HCT116 (cell line): ENCODE data around the gene FGFR4. TPM values are rescaled to one million over a fixed set of nuclear protein-coding genes. Genes with fewer than 3 reads are reported as not detected.

ENCODE experiments used
- ATAC-seq: fragments of 200-7000 bp; cut with Tn5 transposase; 2 replicates; pipeline ENCODE4 v1.9.1; 2020; ENCODE audit warnings: mild to moderate bottlenecking, moderate library complexity
- BruUV-seq: library from RNA; stranded (reverse); fragments of 400-500 nt; replicated peaks from 2 replicates; lab custom pipeline; 2021; lab: Mats Ljungman, UMichigan
- CTCF ChIA-PET: fragments of 300-600 bp; sonication (Branson Sonifier 250); formaldehyde crosslinking; loops from one replicate; lab custom pipeline; 2021; ENCODE audit warnings: antibody characterized with exemption; lab: Charles Lee
- POLR2A ChIA-PET: fragments of 300-600, 350-600 bp; sonication (Branson Sonifier 250); formaldehyde crosslinking; loops from one replicate; lab custom pipeline; 2021; ENCODE audit warnings: antibody characterized with exemption; lab: Charles Lee
- RAD21 ChIA-PET, 2 experiments: fragments of 300-600 bp; sonication (Branson Sonifier 250); formaldehyde crosslinking; loops; one replicate each; lab custom pipeline; 2023; ENCODE audit warnings: low total read pairs in 2 of 2; ENCODE audit not compliant: uncharacterized antibody in 2 of 2, unreplicated experiment in 2 of 2, low non-redundant PET in 1 of 2; lab: Charles Lee
- DNase-seq: peaks from one replicate; pipeline ENCODE4 v3.0.0-alpha.2; 2010; ENCODE audit warnings: low read depth, low spot score
- H2AFZ ChIP-seq: fragments of 200-600 bp; shearing (Covaris generic), sonication (generic); 2 replicates; pipeline ENCODE4 v1.6.1; 2017; ENCODE audit warnings: low read depth, mixed run types, mixed read lengths, antibody characterized with exemption, low read length; ENCODE audit not compliant: poor library complexity, severe bottlenecking
- H3K27ac ChIP-seq: 2 replicates; pipeline ENCODE4 v1.5.1; 2012; ENCODE audit warnings: low read depth, low read length
- H3K27me3 ChIP-seq: fragments of 200-600 bp; sonication (generic); 2 replicates; pipeline ENCODE4 v1.6.1; 2016; ENCODE audit warnings: mixed run types, low read length, mixed read lengths; ENCODE audit not compliant: insufficient read depth
- H3K36me3 ChIP-seq, 2 experiments: fragments of 200-500 bp in 1 of 2; fragments of 200-600 bp in 1 of 2; sonication (Bioruptor generic) in 1 of 2; sonication (generic) in 1 of 2; 2 replicates each; pipeline versions ENCODE4 v1.5.1 to v1.6.1; 2014 to 2016; ENCODE audit warnings: low read length in 2 of 2, inconsistent platforms in 1 of 2, mixed read lengths in 1 of 2, mixed run types in 1 of 2; ENCODE audit not compliant: insufficient read depth in 2 of 2, control insufficient read depth in 1 of 2
- H3K4me1 ChIP-seq, 2 experiments: fragments of 200-600 bp in 1 of 2; sonication (generic) in 1 of 2; 2 replicates each; pipeline versions ENCODE4 v1.5.1 to v1.6.1; 2012 to 2017; ENCODE audit warnings: low read length in 2 of 2, inconsistent platforms in 1 of 2, mild to moderate bottlenecking in 1 of 2, mixed read lengths in 1 of 2, mixed run types in 1 of 2, moderate library complexity in 1 of 2; ENCODE audit not compliant: insufficient read depth in 2 of 2, control insufficient read depth in 1 of 2
- H3K4me2 ChIP-seq: fragments of 200-600 bp; sonication (generic); 2 replicates; pipeline ENCODE4 v1.6.1; 2017; ENCODE audit warnings: mixed run types, low read length, mixed read lengths
- H3K4me3 ChIP-seq, 2 experiments: fragments of 200-600 bp in 1 of 2; sonication (generic) in 1 of 2; replicated peaks in 1 of 2; 2 replicates each; pipeline ENCODE4 v1.5.1; 2011 to 2016; ENCODE audit warnings: low read length in 2 of 2, control low read depth in 1 of 2, low read depth in 1 of 2, mild to moderate bottlenecking in 1 of 2, mixed read lengths in 1 of 2, mixed run types in 1 of 2
- H3K79me2 ChIP-seq: fragments of 200-600 bp; sonication (generic); 2 replicates; pipeline ENCODE4 v1.6.1; 2017; ENCODE audit warnings: mild to moderate bottlenecking, mixed run types, low read length, moderate library complexity, mixed read lengths; ENCODE audit not compliant: insufficient read depth
- H3K9ac ChIP-seq: fragments of 200-600 bp; sonication (generic); 2 replicates; pipeline ENCODE4 v1.6.1; 2016; ENCODE audit warnings: low read length, mixed read lengths
- H3K9me2 ChIP-seq: fragments of 200-600 bp; sonication (generic), shearing (Covaris generic); 2 replicates; pipeline ENCODE4 v1.6.1; 2017; ENCODE audit warnings: mixed run types, mild to moderate bottlenecking, moderate library complexity; ENCODE audit not compliant: insufficient read depth
- H3K9me3 ChIP-seq, 2 experiments: fragments of 200-500 bp in 1 of 2; fragments of 200-600 bp in 1 of 2; sonication (Bioruptor generic) in 1 of 2; sonication (generic) in 1 of 2; 2 replicates each; pipeline ENCODE4 v1.6.1; 2014 to 2017; ENCODE audit warnings: low read length in 2 of 2, mixed read lengths in 2 of 2, inconsistent platforms in 1 of 2, low read depth in 1 of 2, mild to moderate bottlenecking in 1 of 2, mixed run types in 1 of 2, moderate library complexity in 1 of 2; ENCODE audit not compliant: control insufficient read depth in 1 of 2, insufficient read depth in 1 of 2
- H4K20me1 ChIP-seq: fragments of 200-600 bp; sonication (generic), shearing (Covaris generic); 2 replicates; pipeline ENCODE4 v1.6.1; 2017; ENCODE audit warnings: mixed run types, mild to moderate bottlenecking, moderate library complexity; ENCODE audit not compliant: insufficient read depth
- CBX3 ChIP-seq: IDR thresholded peaks from 2 replicates; pipeline ENCODE4 v1.6.1; 2012; ENCODE audit warnings: low read depth
- EGR1 ChIP-seq: IDR thresholded peaks from 2 replicates; pipeline ENCODE4 v1.6.1; 2012; ENCODE audit warnings: low read depth
- ELF1 ChIP-seq: IDR thresholded peaks from 2 replicates; pipeline ENCODE4 v1.6.1; 2012; ENCODE audit warnings: low read depth, borderline replicate concordance
- EZH2phosphoT487 ChIP-seq: fragments of 200-600 bp; IDR thresholded peaks from 2 replicates; pipeline ENCODE4 v1.6.1; 2018; ENCODE audit warnings: antibody characterized with exemption, borderline replicate concordance
- JUND ChIP-seq: IDR thresholded peaks from 2 replicates; pipeline ENCODE4 v1.6.1; 2012
- POLR2A ChIP-seq: IDR thresholded peaks from 2 replicates; pipeline ENCODE4 v1.7.0; 2011; ENCODE audit warnings: borderline replicate concordance; ENCODE audit not compliant: insufficient read depth, insufficient read length; ENCODE audit errors: extremely low read depth
- POLR2AphosphoS5 ChIP-seq: IDR thresholded peaks from 2 replicates; pipeline ENCODE4 v1.6.1; 2011; ENCODE audit warnings: mild to moderate bottlenecking, low read depth, low read length, moderate library complexity
- RAD21 ChIP-seq: IDR thresholded peaks from 2 replicates; pipeline ENCODE4 v1.6.1; 2012; ENCODE audit warnings: low read depth, mild to moderate bottlenecking
- SIN3A ChIP-seq: IDR thresholded peaks from 2 replicates; pipeline ENCODE4 v1.6.1; 2012; ENCODE audit warnings: low read depth
- SRF ChIP-seq: IDR thresholded peaks from 2 replicates; pipeline ENCODE4 v1.6.1; 2012; ENCODE audit warnings: low read depth
- TCF7L2 ChIP-seq: IDR thresholded peaks from 2 replicates; pipeline ENCODE4 v1.7.0; 2011; ENCODE audit warnings: borderline replicate concordance, inconsistent platforms; ENCODE audit not compliant: insufficient read depth, insufficient read length; ENCODE audit errors: extremely low read depth
- YY1 ChIP-seq: IDR thresholded peaks from 2 replicates; pipeline ENCODE4 v1.6.1; 2011; ENCODE audit warnings: low read length, low read depth, moderate library complexity, mild to moderate bottlenecking; ENCODE audit not compliant: insufficient replicate concordance; ENCODE audit errors: extremely low read depth
- ZFX ChIP-seq: fragments of 450-650 bp; IDR thresholded peaks from 2 replicates; pipeline ENCODE4 v1.6.1; 2017
- ZNF274 ChIP-seq: fragments of 200-500 bp; sonication (Bioruptor generic); IDR thresholded peaks from 2 replicates; pipeline ENCODE4 v1.6.1; 2014; ENCODE audit warnings: mild to moderate bottlenecking, low read depth, low read length, inconsistent platforms
- intact Hi-C: fragments of 100-400 bp; cut with micrococcal nuclease; formaldehyde crosslinking; loops from 2 replicates; pipeline ENCODE4 v1.10.0; 2022
- total RNA-seq: library from RNA; stranded (reverse); gene quantifications from one replicate; pipeline ENCODE4 v1.2.1, GENCODE V29; 2021; ENCODE audit not compliant: unreplicated experiment
- TF ChIP-seq, protein P1 (sequence below): IDR thresholded peaks from 2 replicates; pipeline ENCODE4 v1.6.1; 2012; ENCODE audit warnings: low read depth

The FGFR4 gene
- total RNA-seq, 1 experiment from 2014 or later: 78.1 TPM

DNA sequence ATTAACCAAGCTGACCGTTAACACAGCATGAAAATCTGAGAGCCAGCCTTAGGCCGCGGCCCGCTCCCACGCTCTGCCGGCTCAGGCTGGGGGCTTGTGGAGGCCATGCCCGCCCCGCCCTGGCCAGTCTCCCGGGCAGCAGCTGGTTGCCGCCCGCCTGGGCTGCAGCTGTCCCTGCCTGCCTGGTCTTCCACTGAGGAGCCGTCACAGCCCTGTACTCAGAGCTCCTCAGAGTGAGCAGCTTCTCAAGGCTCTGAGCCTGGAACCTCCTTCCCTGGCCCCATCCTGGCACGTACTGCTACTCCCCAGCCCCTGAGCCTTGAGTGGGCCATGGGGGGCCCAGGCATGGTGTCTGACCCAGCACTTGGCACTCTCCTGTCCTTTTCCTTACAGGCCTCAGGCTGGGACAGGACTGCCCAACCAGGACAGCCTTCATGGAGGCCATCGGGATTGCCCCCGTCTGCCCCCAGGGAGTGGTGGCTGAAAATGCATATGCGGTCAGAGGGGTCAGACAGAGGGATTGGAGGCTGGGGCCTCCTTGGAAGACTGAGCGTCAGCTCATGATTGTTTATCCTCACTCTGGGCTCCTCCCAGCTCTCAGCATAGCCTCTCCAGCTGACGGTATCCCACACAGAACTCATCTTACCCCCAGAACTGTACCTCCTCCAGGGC lies 11.9 kb downstream of the FGFR4 start:
- Histone ChIP-seq H3K27ac (no peak overlapping the region), H3K4me3 (no peak overlapping the region), H3K4me2 (no peak overlapping the region), H3K79me2 (no peaks in the 10 kb centered on the region), H3K9me3 (no peaks in the 10 kb centered on the region), H3K9me2 (no peaks in the 10 kb centered on the region), H3K9ac (no peak overlapping the region), H3K27me3 (no peaks in the 10 kb centered on the region), H3K4me1 (peaks cover 0 to 6% of the 10 kb centered on the region in 2 experiments; a peak in 1 of 4 replicates), H4K20me1 (no peaks in the 10 kb centered on the region), H3K36me3 (0 out of 4 replicates have a peak, but pooled peaks cover 0 to 2% of the 10 kb centered on the region in 2 experiments), H2AFZ (no peak overlapping the region)
- ChIA-PET RAD21 (no interaction called here), POLR2A (no interaction called here), CTCF (no interaction called here)
- intact Hi-C loops: no loop called here
- DNase-seq (no peak), ATAC-seq (no peak; the same call in 1 of the 2 replicates)
- TF ChIP-seq EGR1 (no peak), ELF1 (no peak), RAD21 (no peak), ZNF274 (no peak), SIN3A (no peak), JUND (no peak), POLR2AphosphoS5 (no peak; the same call in 1 of the 2 replicates)
- no TSS peak for BruUV-seq

DNA sequence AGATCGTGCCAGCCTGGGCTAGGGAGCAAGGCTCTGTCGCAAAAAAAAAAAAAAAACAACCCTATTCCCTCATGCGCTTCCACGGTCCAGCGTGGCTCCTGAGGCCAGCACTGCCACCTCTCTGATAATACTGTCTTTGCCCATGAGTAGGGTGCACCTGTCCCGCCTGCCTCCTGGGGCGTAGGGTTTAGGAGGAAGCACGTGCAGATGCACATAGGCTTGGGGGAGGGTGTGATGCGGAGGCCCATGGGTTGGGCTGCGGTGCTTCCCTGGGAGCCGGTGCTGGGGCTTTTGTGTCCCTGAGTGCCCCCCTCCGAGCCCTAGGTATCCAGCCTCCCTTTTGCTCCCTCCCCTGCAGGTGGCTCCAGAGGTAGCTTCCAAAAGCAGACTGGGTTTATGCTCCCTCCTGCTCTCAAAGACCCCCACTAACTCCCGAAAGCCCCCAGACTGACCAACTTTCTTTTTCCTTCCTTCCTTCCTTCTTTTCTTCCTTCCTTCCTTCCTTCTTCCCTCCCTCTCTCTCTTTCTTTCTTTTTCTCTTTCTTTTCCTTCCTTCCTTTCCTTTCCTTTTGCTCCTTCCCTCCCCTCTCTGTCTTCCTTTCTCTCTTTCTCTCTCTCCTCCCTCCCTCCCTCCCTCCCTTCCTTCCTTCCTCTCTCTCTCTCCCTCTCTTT lies 12.8 kb downstream of the FGFR4 start:
- H3K4me1 ChIP-seq: peaks cover 0 to 6% of the 10 kb centered on the region in 2 experiments; a peak in 1 of 4 replicates
- H3K36me3 ChIP-seq: 0 out of 4 replicates have a peak, but pooled peaks cover 0 to 2% of the 10 kb centered on the region in 2 experiments
- H4K20me1 ChIP-seq: no peaks in the 10 kb centered on the region
- no peaks in the 10 kb centered on the region for H3K9me3 ChIP-seq
- H3K9ac ChIP-seq: no peak overlapping the region
- no peak overlapping the region for H3K27ac ChIP-seq
- DNase-seq: no peak
- ATAC-seq: peak; percentile 48
- H3K79me2 ChIP-seq: no peaks in the 10 kb centered on the region
- H3K27me3 ChIP-seq: no peaks in the 10 kb centered on the region
- no peak overlapping the region for H3K4me2 ChIP-seq
- CTCF ChIA-PET: no interaction called here
- no peaks in the 10 kb centered on the region for H3K9me2 ChIP-seq
- BruUV-seq: no TSS peak
- no peak overlapping the region for H3K4me3 ChIP-seq
- intact Hi-C loops: no loop called here
- RAD21 ChIA-PET: no interaction called here
- H2AFZ ChIP-seq: no peak overlapping the region
- POLR2A ChIA-PET: no interaction called here
- TF ChIP-seq, protein P1, sequence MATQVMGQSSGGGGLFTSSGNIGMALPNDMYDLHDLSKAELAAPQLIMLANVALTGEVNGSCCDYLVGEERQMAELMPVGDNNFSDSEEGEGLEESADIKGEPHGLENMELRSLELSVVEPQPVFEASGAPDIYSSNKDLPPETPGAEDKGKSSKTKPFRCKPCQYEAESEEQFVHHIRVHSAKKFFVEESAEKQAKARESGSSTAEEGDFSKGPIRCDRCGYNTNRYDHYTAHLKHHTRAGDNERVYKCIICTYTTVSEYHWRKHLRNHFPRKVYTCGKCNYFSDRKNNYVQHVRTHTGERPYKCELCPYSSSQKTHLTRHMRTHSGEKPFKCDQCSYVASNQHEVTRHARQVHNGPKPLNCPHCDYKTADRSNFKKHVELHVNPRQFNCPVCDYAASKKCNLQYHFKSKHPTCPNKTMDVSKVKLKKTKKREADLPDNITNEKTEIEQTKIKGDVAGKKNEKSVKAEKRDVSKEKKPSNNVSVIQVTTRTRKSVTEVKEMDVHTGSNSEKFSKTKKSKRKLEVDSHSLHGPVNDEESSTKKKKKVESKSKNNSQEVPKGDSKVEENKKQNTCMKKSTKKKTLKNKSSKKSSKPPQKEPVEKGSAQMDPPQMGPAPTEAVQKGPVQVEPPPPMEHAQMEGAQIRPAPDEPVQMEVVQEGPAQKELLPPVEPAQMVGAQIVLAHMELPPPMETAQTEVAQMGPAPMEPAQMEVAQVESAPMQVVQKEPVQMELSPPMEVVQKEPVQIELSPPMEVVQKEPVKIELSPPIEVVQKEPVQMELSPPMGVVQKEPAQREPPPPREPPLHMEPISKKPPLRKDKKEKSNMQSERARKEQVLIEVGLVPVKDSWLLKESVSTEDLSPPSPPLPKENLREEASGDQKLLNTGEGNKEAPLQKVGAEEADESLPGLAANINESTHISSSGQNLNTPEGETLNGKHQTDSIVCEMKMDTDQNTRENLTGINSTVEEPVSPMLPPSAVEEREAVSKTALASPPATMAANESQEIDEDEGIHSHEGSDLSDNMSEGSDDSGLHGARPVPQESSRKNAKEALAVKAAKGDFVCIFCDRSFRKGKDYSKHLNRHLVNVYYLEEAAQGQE: no peak
- no peak for TF ChIP-seq EZH2phosphoT487
- TF ChIP-seq TCF7L2: no peak
- no peak for TF ChIP-seq ZFX
- no peak for TF ChIP-seq RAD21
- no peak for TF ChIP-seq EGR1
- TF ChIP-seq ELF1: no peak
- TF ChIP-seq SIN3A: no peak
- TF ChIP-seq YY1: no peak
- TF ChIP-seq SRF: no peak
- no peak for TF ChIP-seq POLR2A
- no peak for TF ChIP-seq CBX3
